HG02588 (cell line): Measurements from ENCODE around the gene EFEMP1.
"Not testable (repeated sequence)": the region's sequence is repeated elsewhere in the genome, so short reads cannot be mapped to it uniquely, and the experiment has no call there.

Source experiments
- ATAC-seq: cut with Tn5 transposase; IDR thresholded peaks from one replicate; pipeline ENCODE4 v1.9.1; 2021; ENCODE audit warnings: mild to moderate bottlenecking, moderate library complexity; ENCODE audit not compliant: unreplicated experiment

Gene EFEMP1

GRCh38 chr2:55869637-55870325 lies 53.8 kb downstream of the EFEMP1 start:
- no peak for ATAC-seq

- no peak for ATAC-seq
These were observed 58.3 kb downstream of the EFEMP1 start for GRCh38 chr2:55865096-55865835.

GRCh38 chr2:55864351-55865084 lies 59.1 kb downstream of the EFEMP1 start:
- ATAC-seq, result no peak

- ATAC-seq, result no peak
These were observed 60.8 kb downstream of the EFEMP1 start for GRCh38 chr2:55862673-55863390.

GRCh38 chr2:55862246-55862645 lies 61.3 kb downstream of the EFEMP1 start:
- ATAC-seq, result no peak

- ATAC-seq, result no peak
These were observed 61.8 kb downstream of the EFEMP1 start for GRCh38 chr2:55861733-55862132.

- ATAC-seq, result no peak
These were observed 62.8 kb downstream of the EFEMP1 start for GRCh38 chr2:55860832-55861231.

GRCh38 chr2:55859875-55860274 lies 63.7 kb downstream of the EFEMP1 start:
- no peak for ATAC-seq

- ATAC-seq, result no peak
These were observed 65.8 kb downstream of the EFEMP1 start for GRCh38 chr2:55857766-55858165.

- no peak for ATAC-seq
These were observed 66.6 kb downstream of the EFEMP1 start for GRCh38 chr2:55856936-55857335.

- ATAC-seq, result no peak
These were observed 75.5 kb downstream of the EFEMP1 start for GRCh38 chr2:55848096-55848495.

- ATAC-seq, result no peak
These were observed 77.2 kb downstream of the EFEMP1 start for GRCh38 chr2:55846426-55846825.

- no peak for ATAC-seq
These were observed 78.6 kb downstream of the EFEMP1 start for GRCh38 chr2:55844986-55845385.

- ATAC-seq, result no peak
These were observed 79.6 kb downstream of the EFEMP1 start for GRCh38 chr2:55843994-55844345.

- ATAC-seq, result no peak
These were observed 80.2 kb downstream of the EFEMP1 start for GRCh38 chr2:55843096-55843993.

- no peak for ATAC-seq
These were observed 81.5 kb downstream of the EFEMP1 start for GRCh38 chr2:55842046-55842445.

GRCh38 chr2:55840460-55840859 lies 83.1 kb downstream of the EFEMP1 start:
- no peak for ATAC-seq

GRCh38 chr2:55839182-55839819 lies 84.3 kb downstream of the EFEMP1 start:
- no peak for ATAC-seq

- no peak for ATAC-seq
These were observed 84.9 kb downstream of the EFEMP1 start for GRCh38 chr2:55838653-55839052.

- not testable (repeated sequence) for ATAC-seq
These were observed 85.5 kb downstream of the EFEMP1 start for GRCh38 chr2:55838117-55838516.
